ENCODE data around the gene MYO16.

The MYO16 gene

GRCh38 chr13:109021558-109021957 lies 392.1 kb downstream of the MYO16 start:
- Mint-ChIP-seq H3K4me1 (no peaks in the 10 kb centered on the region), H3K9me3 (no peaks in the 10 kb centered on the region), H3K27ac (no peak overlapping the region), H3K4me3 (no peak overlapping the region), H3K36me3 (ENCODE audit: low read depth) (no peaks in the 10 kb centered on the region), H3K27me3 (peaks cover 3% of the 10 kb centered on the region)
- ATAC-seq, result no peak
- DNase-seq, result no peak

GRCh38 chr13:109024611-109025010 lies 395.2 kb downstream of the MYO16 start:
- no peaks in the 10 kb centered on the region for H3K27me3 Mint-ChIP-seq
- no peak overlapping the region for H3K27ac Mint-ChIP-seq
- no peaks in the 10 kb centered on the region for H3K9me3 Mint-ChIP-seq
- H3K4me3 Mint-ChIP-seq, result no peak overlapping the region
- DNase-seq (no peak), ATAC-seq (no peak)
- no peaks in the 10 kb centered on the region for H3K36me3 Mint-ChIP-seq (ENCODE audit: low read depth)
- no peaks in the 10 kb centered on the region for H3K4me1 Mint-ChIP-seq

- Mint-ChIP-seq H3K9me3 (no peaks in the 10 kb centered on the region), H3K36me3 (ENCODE audit: low read depth) (no peaks in the 10 kb centered on the region), H3K4me3 (no peak overlapping the region), H3K27me3 (no peaks in the 10 kb centered on the region), H3K4me1 (no peaks in the 10 kb centered on the region), H3K27ac (no peak overlapping the region)
- DNase-seq, result no peak
- no peak for ATAC-seq
Observed at GRCh38 chr13:109026266-109026665, 396.9 kb downstream of the MYO16 start.

GRCh38 chr13:109028624-109029023 lies 399.2 kb downstream of the MYO16 start:
- Mint-ChIP-seq H3K4me3 (no peak overlapping the region), H3K9me3 (no peaks in the 10 kb centered on the region), H3K36me3 (ENCODE audit: low read depth) (no peaks in the 10 kb centered on the region), H3K27me3 (no peaks in the 10 kb centered on the region), H3K4me1 (no peaks in the 10 kb centered on the region), H3K27ac (no peak overlapping the region)
- DNase-seq, result no peak
- no peak for ATAC-seq

GRCh38 chr13:109033090-109033489 lies 403.7 kb downstream of the MYO16 start:
- DNase-seq, result no peak
- ATAC-seq, result no peak
- Mint-ChIP-seq H3K36me3 (ENCODE audit: low read depth) (no peaks in the 10 kb centered on the region), H3K4me3 (no peak overlapping the region), H3K4me1 (no peaks in the 10 kb centered on the region), H3K27me3 (peaks cover 3% of the 10 kb centered on the region), H3K27ac (no peak overlapping the region), H3K9me3 (no peaks in the 10 kb centered on the region)

GRCh38 chr13:109036078-109036780 lies 406.8 kb downstream of the MYO16 start:
- Mint-ChIP-seq H3K4me1 (no peaks in the 10 kb centered on the region), H3K27me3 (peaks cover 5% of the 10 kb centered on the region), H3K4me3 (no peak overlapping the region), H3K36me3 (ENCODE audit: low read depth) (no peaks in the 10 kb centered on the region), H3K9me3 (no peaks in the 10 kb centered on the region), H3K27ac (no peak overlapping the region)
- ATAC-seq (no peak), DNase-seq (no peak)

- Mint-ChIP-seq H3K27me3 (peaks cover 2% of the 10 kb centered on the region), H3K9me3 (no peaks in the 10 kb centered on the region), H3K27ac (no peak overlapping the region), H3K4me3 (no peak overlapping the region), H3K36me3 (ENCODE audit: low read depth) (no peaks in the 10 kb centered on the region), H3K4me1 (no peaks in the 10 kb centered on the region)
- ATAC-seq, result no peak
- DNase-seq, result no peak
Observed at GRCh38 chr13:109043636-109044035, 414.2 kb downstream of the MYO16 start.

- Mint-ChIP-seq H3K4me1 (no peaks in the 10 kb centered on the region), H3K36me3 (ENCODE audit: low read depth) (no peaks in the 10 kb centered on the region), H3K9me3 (no peaks in the 10 kb centered on the region), H3K4me3 (no peak overlapping the region), H3K27ac (no peak overlapping the region), H3K27me3 (peaks cover 7% of the 10 kb centered on the region)
- ATAC-seq (no peak), DNase-seq (no peak)
Observed at GRCh38 chr13:109055850-109056249, 426.4 kb downstream of the MYO16 start.

- no peak overlapping the region for H3K4me3 Mint-ChIP-seq
- ATAC-seq (no peak), DNase-seq (no peak)
- H3K36me3 Mint-ChIP-seq (ENCODE audit: low read depth), result no peaks in the 10 kb centered on the region
- H3K9me3 Mint-ChIP-seq, result no peaks in the 10 kb centered on the region
- no peak overlapping the region for H3K27ac Mint-ChIP-seq
- H3K4me1 Mint-ChIP-seq, result no peaks in the 10 kb centered on the region
- peaks cover 5% of the 10 kb centered on the region for H3K27me3 Mint-ChIP-seq
Observed at GRCh38 chr13:109058087-109058486, 428.7 kb downstream of the MYO16 start.

GRCh38 chr13:109072505-109072904 lies 443.1 kb downstream of the MYO16 start:
- DNase-seq (no peak), ATAC-seq (no peak)
- H3K4me1 Mint-ChIP-seq, result no peaks in the 10 kb centered on the region
- H3K9me3 Mint-ChIP-seq, result peaks cover 6% of the 10 kb centered on the region
- no peaks in the 10 kb centered on the region for H3K27me3 Mint-ChIP-seq
- H3K27ac Mint-ChIP-seq, result no peak overlapping the region
- no peaks in the 10 kb centered on the region for H3K36me3 Mint-ChIP-seq (ENCODE audit: low read depth)
- no peak overlapping the region for H3K4me3 Mint-ChIP-seq

GRCh38 chr13:109074436-109074835 lies 445.0 kb downstream of the MYO16 start:
- H3K4me3 Mint-ChIP-seq, result no peak overlapping the region
- H3K27ac Mint-ChIP-seq, result no peak overlapping the region
- no peak for DNase-seq
- no peaks in the 10 kb centered on the region for H3K4me1 Mint-ChIP-seq
- ATAC-seq, result no peak
- H3K27me3 Mint-ChIP-seq, result peaks cover 3% of the 10 kb centered on the region
- no peaks in the 10 kb centered on the region for H3K36me3 Mint-ChIP-seq (ENCODE audit: low read depth)
- H3K9me3 Mint-ChIP-seq, result no peaks in the 10 kb centered on the region

GRCh38 chr13:109074853-109075252 lies 445.4 kb downstream of the MYO16 start:
- H3K4me3 Mint-ChIP-seq, result no peak overlapping the region
- H3K27ac Mint-ChIP-seq, result no peak overlapping the region
- H3K27me3 Mint-ChIP-seq, result peaks cover 3% of the 10 kb centered on the region
- no peaks in the 10 kb centered on the region for H3K36me3 Mint-ChIP-seq (ENCODE audit: low read depth)
- no peaks in the 10 kb centered on the region for H3K4me1 Mint-ChIP-seq
- no peaks in the 10 kb centered on the region for H3K9me3 Mint-ChIP-seq
- ATAC-seq (no peak), DNase-seq (no peak)

GRCh38 chr13:109087916-109088623 lies 458.7 kb downstream of the MYO16 start:
- H3K9me3 Mint-ChIP-seq, result peaks cover 8% of the 10 kb centered on the region
- no peak for ATAC-seq
- H3K4me1 Mint-ChIP-seq, result no peaks in the 10 kb centered on the region
- DNase-seq, result no peak
- no peak overlapping the region for H3K27ac Mint-ChIP-seq
- no peaks in the 10 kb centered on the region for H3K36me3 Mint-ChIP-seq (ENCODE audit: low read depth)
- peaks cover 2% of the 10 kb centered on the region for H3K27me3 Mint-ChIP-seq
- no peak overlapping the region for H3K4me3 Mint-ChIP-seq

GRCh38 chr13:109088624-109088917 lies 459.2 kb downstream of the MYO16 start:
- no peaks in the 10 kb centered on the region for H3K27me3 Mint-ChIP-seq
- H3K27ac Mint-ChIP-seq, result no peak overlapping the region
- no peak for ATAC-seq
- H3K4me3 Mint-ChIP-seq, result no peak overlapping the region
- no peaks in the 10 kb centered on the region for H3K36me3 Mint-ChIP-seq (ENCODE audit: low read depth)
- peaks cover 10% of the 10 kb centered on the region for H3K9me3 Mint-ChIP-seq
- H3K4me1 Mint-ChIP-seq, result no peaks in the 10 kb centered on the region
- DNase-seq, result no peak

GRCh38 chr13:109090796-109091195 lies 461.4 kb downstream of the MYO16 start:
- ATAC-seq (no peak), DNase-seq (no peak)
- H3K4me3 Mint-ChIP-seq, result no peak overlapping the region
- no peaks in the 10 kb centered on the region for H3K4me1 Mint-ChIP-seq
- H3K27ac Mint-ChIP-seq, result no peak overlapping the region
- peaks cover 4% of the 10 kb centered on the region for H3K27me3 Mint-ChIP-seq
- H3K9me3 Mint-ChIP-seq, result peaks cover 13% of the 10 kb centered on the region
- no peaks in the 10 kb centered on the region for H3K36me3 Mint-ChIP-seq (ENCODE audit: low read depth)

Data from activated naive CD8-positive, alpha-beta T cell treated with anti-CD3 and anti-CD28 coated beads, Interleukin-2, amount 50 U/mL, for 24 hours (primary cell).